BLaER1 (cell line): ENCODE measurements around the gene FSD2.

Source experiments
- H3K27ac ChIP-seq: shearing (Covaris generic); formaldehyde crosslinking; 2 replicates; pipeline ENCODE4 v1.8.1; 2022
- H3K27me3 ChIP-seq: shearing (Covaris generic); formaldehyde crosslinking; 2 replicates; pipeline ENCODE4 v1.8.1; 2022
- H3K36me3 ChIP-seq: shearing (Covaris generic); formaldehyde crosslinking; 2 replicates; pipeline ENCODE4 v1.8.1; 2022
- H3K4me1 ChIP-seq: shearing (Covaris generic); formaldehyde crosslinking; 2 replicates; pipeline ENCODE4 v1.8.1; 2022
- H3K4me2 ChIP-seq: shearing (Covaris generic); formaldehyde crosslinking; 2 replicates; pipeline ENCODE4 v1.8.1; 2022
- H3K4me3 ChIP-seq: shearing (Covaris generic); formaldehyde crosslinking; 2 replicates; pipeline ENCODE4 v1.8.1; 2022
- H3K9ac ChIP-seq: shearing (Covaris generic); formaldehyde crosslinking; 2 replicates; pipeline ENCODE4 v1.8.1; 2022
- H3K9me3 ChIP-seq: shearing (Covaris generic); formaldehyde crosslinking; 2 replicates; pipeline ENCODE4 v1.8.1; 2022
- H4K20me1 ChIP-seq: shearing (Covaris generic); formaldehyde crosslinking; 2 replicates; pipeline ENCODE4 v1.8.1; 2022
- Cebpa-rat ChIP-seq: shearing (Covaris generic); IDR thresholded peaks from 2 replicates; pipeline ENCODE4 v1.8.1; 2022

FSD2 gene

GRCh38 chr15:82846621-82847020 lies 40.8 kb upstream of the FSD2 start:
- Histone ChIP-seq H3K4me3 (no peak overlapping the region), H3K4me1 (peaks cover 93% of the 10 kb centered on the region), H3K27ac (no peak overlapping the region), H3K36me3 (no peaks in the 10 kb centered on the region), H3K27me3 (no peaks in the 10 kb centered on the region), H3K4me2 (peak overlapping the region; percentile 79), H4K20me1 (no peaks in the 10 kb centered on the region), H3K9ac (no peak overlapping the region), H3K9me3 (no peaks in the 10 kb centered on the region)
- TF ChIP-seq Cebpa-rat, result no peak

DNA sequence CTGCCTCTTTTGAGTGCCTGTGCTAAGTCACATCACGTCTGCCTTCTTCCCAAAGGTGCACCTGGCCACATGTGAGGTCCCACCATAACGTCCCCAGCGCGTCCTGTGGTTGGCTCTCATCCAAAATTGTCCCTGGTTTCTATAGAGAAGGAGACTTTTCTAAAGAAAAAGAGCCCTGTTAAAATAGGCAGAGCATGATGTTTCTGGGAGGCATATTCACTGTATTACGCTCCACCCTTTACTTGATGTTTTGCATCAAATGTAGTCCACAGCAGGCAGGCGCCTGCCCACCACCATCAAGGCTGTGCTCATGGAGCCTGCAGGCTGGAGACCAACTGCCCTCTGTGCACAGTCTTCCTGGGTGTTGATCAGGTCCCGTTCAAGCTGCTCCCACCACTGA lies 39.8 kb upstream of the FSD2 start:
- no peaks in the 10 kb centered on the region for H3K27me3 ChIP-seq
- peak overlapping the region; percentile 28; the same call in 1 of the 2 replicates for H3K9ac ChIP-seq
- TF ChIP-seq Cebpa-rat, result no peak
- no peak overlapping the region; the same call in 1 of the 2 replicates for H3K4me3 ChIP-seq
- peak overlapping the region; percentile 72 for H3K27ac ChIP-seq
- H4K20me1 ChIP-seq, result no peaks in the 10 kb centered on the region
- no peaks in the 10 kb centered on the region for H3K36me3 ChIP-seq
- H3K4me1 ChIP-seq, result peaks cover 84% of the 10 kb centered on the region
- H3K4me2 ChIP-seq, result peak overlapping the region; percentile 79
- H3K9me3 ChIP-seq, result no peaks in the 10 kb centered on the region

DNA sequence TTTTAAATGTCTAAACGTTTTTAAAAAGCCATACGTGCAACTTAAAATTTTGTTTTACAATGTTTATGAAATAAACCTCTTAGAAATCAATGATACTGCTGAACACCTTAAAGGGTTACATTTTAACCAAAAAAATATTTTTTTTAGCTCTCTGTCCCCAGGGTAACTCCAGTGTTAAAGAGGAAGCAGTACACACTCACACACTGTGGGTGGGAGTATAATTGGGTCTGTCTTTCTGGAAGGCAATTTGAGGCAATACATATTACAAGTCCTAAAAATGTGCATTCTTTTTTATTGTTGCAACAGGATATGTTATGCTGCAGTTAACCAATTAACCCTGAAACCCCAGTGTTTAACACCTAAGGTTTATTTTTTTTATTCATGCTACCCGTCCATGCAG lies 37.7 kb upstream of the FSD2 start:
- Histone ChIP-seq H3K4me1 (peaks cover 64% of the 10 kb centered on the region), H3K27ac (peak overlapping the region; percentile 72), H4K20me1 (no peaks in the 10 kb centered on the region), H3K9me3 (peaks cover 8% of the 10 kb centered on the region), H3K4me3 (0 out of 2 replicates have a peak overlapping the region, but pooled peaks have one; percentile 25), H3K4me2 (peak overlapping the region; percentile 79), H3K27me3 (no peaks in the 10 kb centered on the region), H3K9ac (no peak overlapping the region), H3K36me3 (0 out of 2 replicates have a peak, but pooled peaks cover under 1% of the 10 kb centered on the region)
- TF ChIP-seq Cebpa-rat, result no peak

- H3K9ac ChIP-seq, result no peak overlapping the region
- no peak for TF ChIP-seq Cebpa-rat
- no peak overlapping the region for H3K4me3 ChIP-seq
- peaks cover 44% of the 10 kb centered on the region for H3K4me1 ChIP-seq
- peaks cover 16% of the 10 kb centered on the region for H3K9me3 ChIP-seq
- no peaks in the 10 kb centered on the region for H3K27me3 ChIP-seq
- peaks cover 35% of the 10 kb centered on the region for H3K36me3 ChIP-seq
- no peak overlapping the region for H3K4me2 ChIP-seq
- no peaks in the 10 kb centered on the region for H4K20me1 ChIP-seq
- H3K27ac ChIP-seq, result no peak overlapping the region
Observed at GRCh38 chr15:82840166-82840565, 34.3 kb upstream of the FSD2 start.

- Histone ChIP-seq H3K27ac (no peak overlapping the region), H3K4me2 (no peak overlapping the region), H3K4me1 (peaks cover 43% of the 10 kb centered on the region), H4K20me1 (no peaks in the 10 kb centered on the region), H3K4me3 (no peak overlapping the region), H3K36me3 (peaks cover 45% of the 10 kb centered on the region), H3K9me3 (peaks cover 16% of the 10 kb centered on the region), H3K27me3 (no peaks in the 10 kb centered on the region), H3K9ac (no peak overlapping the region)
- TF ChIP-seq Cebpa-rat, result no peak
Observed at GRCh38 chr15:82839136-82839535, 33.3 kb upstream of the FSD2 start.

GRCh38 chr15:82838096-82838735 lies 32.3 kb upstream of the FSD2 start:
- H3K27me3 ChIP-seq, result no peaks in the 10 kb centered on the region
- TF ChIP-seq Cebpa-rat, result no peak
- no peak overlapping the region for H3K4me2 ChIP-seq
- H4K20me1 ChIP-seq, result no peaks in the 10 kb centered on the region
- H3K9me3 ChIP-seq, result peaks cover 16% of the 10 kb centered on the region
- no peak overlapping the region for H3K4me3 ChIP-seq
- no peak overlapping the region for H3K27ac ChIP-seq
- H3K36me3 ChIP-seq, result peaks cover 54% of the 10 kb centered on the region
- peaks cover 43% of the 10 kb centered on the region for H3K4me1 ChIP-seq
- H3K9ac ChIP-seq, result no peak overlapping the region

DNA sequence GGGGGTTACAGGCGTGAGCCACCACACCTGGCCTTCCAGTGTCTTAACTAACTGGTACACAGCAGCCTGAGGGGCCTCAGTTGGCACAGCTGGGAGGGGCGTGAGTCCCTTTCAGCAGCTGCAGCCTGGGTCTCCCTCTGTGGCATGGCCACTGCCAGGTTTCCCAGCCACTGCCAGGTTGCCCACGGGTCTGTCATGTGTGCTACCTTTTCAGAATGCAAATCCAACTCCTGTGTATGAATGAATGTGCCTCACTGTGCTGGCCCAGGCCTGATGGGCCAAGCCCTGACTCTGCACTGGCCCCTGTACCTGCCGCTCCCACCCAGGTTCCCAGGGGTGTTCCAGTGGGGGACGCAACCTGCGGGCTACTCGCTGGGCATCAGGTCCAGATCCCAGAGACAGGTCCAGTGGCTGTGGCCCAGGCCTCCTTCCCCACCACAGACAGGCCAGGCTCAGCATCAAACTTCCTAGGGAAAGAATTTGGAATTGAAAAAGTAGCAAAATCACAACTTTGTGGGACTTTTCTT lies 29.6 kb upstream of the FSD2 start:
- H3K27ac ChIP-seq, result peak overlapping the region; percentile 79
- no peak overlapping the region for H3K4me3 ChIP-seq
- H4K20me1 ChIP-seq, result no peaks in the 10 kb centered on the region
- TF ChIP-seq Cebpa-rat, result no peak
- H3K27me3 ChIP-seq, result no peaks in the 10 kb centered on the region
- H3K4me1 ChIP-seq, result peaks cover 60% of the 10 kb centered on the region
- peaks cover 75% of the 10 kb centered on the region for H3K36me3 ChIP-seq
- H3K9ac ChIP-seq, result 0 out of 2 replicates have a peak overlapping the region, but pooled peaks have one; percentile 4
- H3K9me3 ChIP-seq, result peaks cover 16% of the 10 kb centered on the region
- peak overlapping the region; percentile 64 for H3K4me2 ChIP-seq

DNA sequence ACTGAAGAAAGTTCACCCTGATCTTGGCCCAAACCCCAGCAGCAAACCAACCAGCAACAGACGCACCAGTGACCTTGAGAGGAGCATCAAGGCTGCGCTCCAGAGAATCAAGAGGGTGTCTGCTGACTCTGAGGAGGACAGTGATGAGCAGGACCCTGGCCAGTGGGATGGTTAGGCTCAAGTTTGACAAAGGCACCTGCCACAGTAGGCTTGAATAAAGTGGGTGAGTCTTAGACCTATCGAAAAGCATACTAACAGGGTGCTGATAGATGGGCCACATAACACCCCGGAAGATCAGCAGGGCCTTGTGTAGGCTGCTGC lies 27.5 kb upstream of the FSD2 start:
- H3K9me3 ChIP-seq, result peaks cover 5% of the 10 kb centered on the region; the same call in 1 of the 2 replicates
- peak overlapping the region; percentile 57; the same call in 1 of the 2 replicates for H3K9ac ChIP-seq
- peak overlapping the region; percentile 80 for H3K4me2 ChIP-seq
- H3K4me1 ChIP-seq, result peaks cover 62% of the 10 kb centered on the region
- peaks cover 87% of the 10 kb centered on the region for H3K36me3 ChIP-seq
- H3K27me3 ChIP-seq, result no peaks in the 10 kb centered on the region
- no peaks in the 10 kb centered on the region for H4K20me1 ChIP-seq
- H3K4me3 ChIP-seq, result no peak overlapping the region; the same call in 1 of the 2 replicates
- no peak for TF ChIP-seq Cebpa-rat
- peak overlapping the region; percentile 78 for H3K27ac ChIP-seq

GRCh38 chr15:82832601-82833361 lies 26.9 kb upstream of the FSD2 start:
- Histone ChIP-seq H3K9ac (peak overlapping the region; percentile 61), H3K36me3 (peaks cover 87% of the 10 kb centered on the region), H3K9me3 (no peaks in the 10 kb centered on the region), H3K27me3 (no peaks in the 10 kb centered on the region), H4K20me1 (no peaks in the 10 kb centered on the region), H3K4me2 (peak overlapping the region; percentile 80), H3K4me1 (peaks cover 62% of the 10 kb centered on the region), H3K4me3 (peak overlapping the region; percentile 45), H3K27ac (peak overlapping the region; percentile 78)
- no peak for TF ChIP-seq Cebpa-rat
